NT2/D1 (cell line): ENCODE measurements around the gene TMEM203.
A peak's percentile ranks its signal among the peaks of the same experiment; 100 is the strongest.

ENCODE experiments used
- DNase-seq: peaks from one replicate; pipeline ENCODE4 v3.0.0-alpha.2; 2011; ENCODE audit warnings: low read depth, low spot score
- H3K27me3 ChIP-seq: 2 replicates; pipeline ENCODE4 v1.6.0; 2011; ENCODE audit warnings: mild to moderate bottlenecking; ENCODE audit not compliant: insufficient read length, insufficient read depth
- H3K36me3 ChIP-seq: 2 replicates; pipeline ENCODE4 v1.6.1; 2011; ENCODE audit warnings: mild to moderate bottlenecking, low read length, mixed read lengths; ENCODE audit not compliant: insufficient read depth, insufficient read length
- H3K4me1 ChIP-seq: 2 replicates; pipeline ENCODE4 v1.5.1; 2011; ENCODE audit not compliant: insufficient read depth, insufficient read length
- H3K4me3 ChIP-seq: 2 replicates; pipeline ENCODE4 v1.5.1; 2011; ENCODE audit warnings: low read depth; ENCODE audit not compliant: insufficient read length
- H3K9ac ChIP-seq: 2 replicates; pipeline ENCODE4 v1.6.0; 2011; ENCODE audit warnings: low read depth; ENCODE audit not compliant: insufficient read length
- H3K9me3 ChIP-seq: 2 replicates; pipeline ENCODE4 v1.5.1; 2011; ENCODE audit warnings: mild to moderate bottlenecking, low read length; ENCODE audit not compliant: insufficient read depth
- SUZ12 ChIP-seq: IDR thresholded peaks from 2 replicates; pipeline ENCODE4 v1.6.1; 2011; ENCODE audit not compliant: insufficient read length, insufficient read depth; ENCODE audit errors: extremely low read depth
- YY1 ChIP-seq: IDR thresholded peaks from 2 replicates; pipeline ENCODE4 v1.6.1; 2011; ENCODE audit not compliant: insufficient read length, insufficient read depth
- ZNF274 ChIP-seq: IDR thresholded peaks from 2 replicates; pipeline ENCODE4 v1.6.1; 2011; ENCODE audit warnings: mild to moderate bottlenecking, low read depth, low read length

TMEM203 gene

GRCh38 chr9:137233143-137233980 is 27.9 kb upstream of the TMEM203 start:
- no peak for DNase-seq
- no peak overlapping the region for H3K9ac ChIP-seq
- TF ChIP-seq SUZ12 = no peak
- TF ChIP-seq YY1 = no peak
- TF ChIP-seq ZNF274 = no peak
- no peaks in the 10 kb centered on the region for H3K27me3 ChIP-seq
- H3K4me3 ChIP-seq = no peak overlapping the region
- H3K9me3 ChIP-seq = no peaks in the 10 kb centered on the region
- peaks cover 54% of the 10 kb centered on the region for H3K4me1 ChIP-seq
- peaks cover 5% of the 10 kb centered on the region for H3K36me3 ChIP-seq

GRCh38 chr9:137232510-137232909 is 27.1 kb upstream of the TMEM203 start:
- no peak for TF ChIP-seq SUZ12
- TF ChIP-seq ZNF274 = no peak
- no peak for TF ChIP-seq YY1
- Histone ChIP-seq H3K4me1 (peaks cover 50% of the 10 kb centered on the region), H3K9me3 (no peaks in the 10 kb centered on the region), H3K27me3 (no peaks in the 10 kb centered on the region), H3K4me3 (no peak overlapping the region), H3K36me3 (peaks cover 3% of the 10 kb centered on the region), H3K9ac (no peak overlapping the region)
- no peak for DNase-seq

- H3K4me3 ChIP-seq = no peak overlapping the region
- TF ChIP-seq ZNF274 (no peak), YY1 (no peak), SUZ12 (no peak)
- H3K27me3 ChIP-seq = no peaks in the 10 kb centered on the region
- peaks cover 49% of the 10 kb centered on the region for H3K4me1 ChIP-seq
- H3K9ac ChIP-seq = no peak overlapping the region
- H3K9me3 ChIP-seq = no peaks in the 10 kb centered on the region
- DNase-seq = no peak
- H3K36me3 ChIP-seq = peaks cover 3% of the 10 kb centered on the region
These were observed 26.7 kb upstream of the TMEM203 start for GRCh38 chr9:137232101-137232500.

- DNase-seq = no peak
- Histone ChIP-seq H3K27me3 (no peaks in the 10 kb centered on the region), H3K36me3 (peaks cover 3% of the 10 kb centered on the region), H3K4me1 (peaks cover 48% of the 10 kb centered on the region), H3K4me3 (no peak overlapping the region), H3K9me3 (no peaks in the 10 kb centered on the region), H3K9ac (no peak overlapping the region)
- TF ChIP-seq YY1 (no peak), SUZ12 (no peak), ZNF274 (no peak)
These were observed 26.1 kb upstream of the TMEM203 start for GRCh38 chr9:137231372-137232039.

- H3K27me3 ChIP-seq = no peaks in the 10 kb centered on the region
- peak within 1 kb of the TSS; percentile 36 for H3K9ac ChIP-seq
- no peak for DNase-seq
These were observed 25.4 kb upstream of the TMEM203 start, which contains the start of gene SLC34A3 for GRCh38 chr9:137230705-137231371. SLC34A3 (plus strand) TSS chr9:137230901; CDS start chr9:137231703, 802 bp downstream.

GRCh38 chr9:137229903-137230704 is 24.7 kb upstream of the TMEM203 start:
- TF ChIP-seq SUZ12 (no peak), YY1 (no peak), ZNF274 (no peak)
- no peak overlapping the region for H3K4me3 ChIP-seq
- H3K27me3 ChIP-seq = no peaks in the 10 kb centered on the region
- H3K9me3 ChIP-seq = no peaks in the 10 kb centered on the region
- H3K36me3 ChIP-seq = no peaks in the 10 kb centered on the region
- DNase-seq = no peak
- H3K4me1 ChIP-seq = peaks cover 41% of the 10 kb centered on the region
- peak overlapping the region; percentile 36 for H3K9ac ChIP-seq

More at GRCh38 chr9:137230705-137231371, 25.4 kb upstream of the TMEM203 start, which contains the start of gene SLC34A3:
- TF ChIP-seq SUZ12 (no peak), YY1 (no peak), ZNF274 (no peak)
- H3K4me3 ChIP-seq = no peak within 1 kb of the TSS
- H3K36me3 ChIP-seq = peaks cover 3% of the 10 kb centered on the region
- no peaks in the 10 kb centered on the region for H3K9me3 ChIP-seq
- peaks cover 45% of the 10 kb centered on the region for H3K4me1 ChIP-seq
